NCI-H1092 treated with DMSO at 0.1 percent for 48 hours (cell line): Measurements from ENCODE around the gene LPA.

ENCODE experiments used
- DNase-seq: peaks from one replicate; lab custom pipeline; 2025; lab: John Stamatoyannopoulos, UW

The LPA gene

DNA sequence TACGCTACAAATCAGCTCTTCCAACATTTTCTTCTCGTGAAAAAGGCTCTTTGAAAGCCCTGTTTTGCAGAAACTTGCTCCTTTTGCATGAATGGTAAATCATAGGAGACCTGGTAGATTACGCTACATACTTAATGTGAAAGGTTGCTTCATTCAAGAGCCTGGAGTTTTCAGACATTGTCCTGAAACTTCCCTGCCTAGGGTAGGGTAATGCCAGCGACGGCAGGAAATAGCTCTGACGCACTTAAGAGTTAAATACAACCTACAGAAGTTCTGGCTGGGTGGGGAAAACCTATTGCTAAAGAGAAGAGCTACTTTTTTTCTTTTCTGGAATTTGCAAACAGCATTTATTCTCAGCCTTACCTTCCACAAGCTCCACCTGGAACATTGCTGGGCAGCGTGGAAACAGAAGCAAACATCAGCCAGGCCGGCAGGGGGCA lies 144.5 kb downstream of the LPA start:
- DNase-seq = no peak

DNA sequence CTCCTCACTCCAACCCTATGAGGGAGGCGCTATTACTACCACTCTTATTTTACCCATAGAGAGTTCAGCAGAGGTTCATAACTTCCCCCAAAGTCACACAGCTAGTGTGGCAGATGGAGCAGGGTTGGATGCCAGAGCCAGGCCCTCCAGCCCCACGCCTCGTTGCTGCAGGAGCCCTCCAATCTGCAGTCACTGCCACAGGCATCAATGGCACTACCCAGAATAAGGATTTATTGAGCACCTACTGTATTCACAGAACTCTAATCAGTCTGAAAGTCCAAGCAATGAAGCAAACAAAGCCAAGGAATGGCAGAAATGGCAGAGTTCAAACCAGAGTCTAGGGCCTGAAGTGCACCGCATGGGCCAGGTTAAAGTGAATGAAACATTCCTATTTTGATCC lies 144.9 kb downstream of the LPA start:
- no peak for DNase-seq

DNA sequence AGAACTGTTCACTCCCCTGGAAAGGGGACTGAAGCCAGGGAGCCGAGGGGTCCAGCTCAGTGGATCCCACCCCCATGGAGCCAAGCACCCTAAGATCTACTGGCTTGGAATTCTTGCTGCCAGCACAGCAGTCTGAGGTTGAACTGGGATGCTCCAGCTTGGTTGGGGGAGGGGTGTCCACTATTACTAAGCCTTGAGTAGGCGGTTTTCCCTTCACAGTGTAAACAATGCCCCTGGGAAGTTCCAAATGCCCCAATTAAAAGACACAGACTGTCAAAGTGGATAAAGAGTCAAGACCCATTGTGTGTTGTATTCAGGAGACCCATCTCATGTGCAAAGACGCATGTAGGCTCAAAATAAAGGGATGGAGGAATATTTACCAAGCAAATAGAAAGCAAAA lies 150.2 kb downstream of the LPA start:
- DNase-seq = no peak

DNA sequence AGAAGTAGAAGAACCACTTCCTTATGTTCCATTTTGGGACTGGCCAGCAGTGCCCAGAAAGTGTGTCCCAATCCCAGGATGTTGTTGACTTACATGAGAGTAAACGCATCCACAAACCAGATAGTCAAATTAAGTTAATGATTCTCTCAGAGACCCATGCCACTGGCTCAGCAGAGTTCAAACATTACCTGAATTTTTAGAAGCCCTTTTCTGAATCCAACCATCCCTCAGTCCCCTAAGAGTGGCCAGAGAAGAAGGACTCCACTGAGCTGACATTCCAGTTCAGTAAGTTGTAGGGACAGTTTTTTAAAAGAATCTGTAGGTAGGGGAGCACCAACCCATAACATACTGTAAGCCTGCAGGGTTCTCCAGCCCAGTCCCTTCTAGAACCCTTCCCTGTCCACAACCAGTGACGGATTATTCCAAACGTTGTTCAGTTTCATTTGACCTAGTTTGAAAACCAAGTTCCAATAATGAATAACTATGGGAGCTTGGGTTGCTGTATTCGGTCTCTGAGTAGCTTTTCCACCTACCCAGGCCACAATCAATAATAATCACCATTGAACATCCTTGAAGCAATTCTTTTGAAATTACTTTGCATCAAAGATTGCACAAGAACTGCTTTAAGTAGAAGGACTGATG lies 153.0 kb downstream of the LPA start:
- DNase-seq = no peak

DNA sequence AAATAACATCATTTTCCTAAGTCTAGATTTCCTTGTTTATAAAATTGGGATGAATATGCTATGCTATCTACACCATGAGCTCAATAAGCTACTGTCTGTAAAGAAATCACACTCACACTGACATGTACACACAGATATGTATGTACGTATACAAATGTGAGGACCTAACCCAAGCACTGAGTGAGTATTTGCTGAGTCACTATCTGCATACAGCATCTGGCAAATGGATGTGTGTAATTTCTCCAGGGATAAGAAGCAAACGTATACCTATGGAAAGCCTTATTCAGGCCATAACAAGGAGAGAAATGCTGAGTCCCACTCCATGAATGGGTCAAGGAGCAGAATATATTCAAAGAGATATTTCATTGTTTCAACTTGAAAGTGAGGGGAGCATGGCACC lies 153.9 kb downstream of the LPA start:
- no peak for DNase-seq

DNA sequence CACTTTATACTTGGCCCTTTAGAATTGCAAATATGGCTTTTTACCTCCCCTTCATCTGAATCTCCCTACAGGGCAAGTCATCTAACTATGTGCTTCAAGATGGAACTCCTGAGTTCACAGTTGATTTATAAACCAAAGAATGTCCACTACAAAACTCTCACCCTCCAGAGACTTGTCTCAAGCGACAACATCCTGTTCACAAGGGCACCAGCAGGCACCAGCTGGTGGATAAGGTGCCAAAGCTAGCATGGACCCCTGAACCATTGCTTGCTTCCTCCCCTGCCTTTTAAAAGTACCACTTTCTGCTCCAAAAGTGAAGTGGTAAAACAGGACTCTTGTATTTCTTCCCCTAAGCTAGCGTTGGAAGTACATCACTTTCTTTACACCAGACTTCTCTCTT lies 154.5 kb downstream of the LPA start:
- no peak for DNase-seq

DNA sequence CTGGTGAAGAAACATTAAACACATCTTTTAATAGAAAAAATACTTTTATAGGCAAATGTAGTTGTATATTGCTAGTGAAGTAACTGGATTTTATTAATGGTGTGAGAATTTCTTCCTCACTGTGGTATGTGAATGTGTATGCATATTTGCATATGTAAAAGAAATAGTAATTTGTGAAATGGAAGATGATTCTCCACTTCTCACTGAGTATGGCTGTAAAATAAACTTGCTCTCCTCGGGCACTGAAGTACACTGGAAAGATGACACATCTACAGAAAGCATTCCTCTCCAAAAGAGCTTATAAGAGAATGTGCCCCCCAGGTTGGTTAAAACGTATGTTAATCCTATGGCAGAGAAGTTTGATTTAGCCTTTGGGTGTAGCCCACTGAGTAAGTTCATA lies 155.5 kb downstream of the LPA start:
- no peak for DNase-seq

DNA sequence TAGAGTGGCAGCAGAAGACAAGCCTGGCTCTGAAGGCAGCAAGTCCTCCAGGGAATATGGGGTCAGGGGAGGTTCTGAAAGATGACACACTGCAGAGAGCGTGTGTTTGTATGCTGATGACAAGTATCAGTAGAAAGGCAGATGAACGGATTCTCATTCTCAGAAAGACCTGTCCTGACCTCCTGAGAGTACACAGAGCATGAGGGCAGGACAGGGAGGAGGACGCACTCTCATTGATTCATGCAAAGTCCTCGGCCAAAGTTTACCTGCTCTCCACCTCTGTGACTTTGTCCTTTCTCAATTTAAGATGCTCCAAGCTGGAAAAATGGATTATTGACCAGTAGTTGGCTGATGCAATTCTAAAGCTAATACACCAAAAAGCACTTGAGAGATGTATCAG lies 156.7 kb downstream of the LPA start:
- no peak for DNase-seq

DNA sequence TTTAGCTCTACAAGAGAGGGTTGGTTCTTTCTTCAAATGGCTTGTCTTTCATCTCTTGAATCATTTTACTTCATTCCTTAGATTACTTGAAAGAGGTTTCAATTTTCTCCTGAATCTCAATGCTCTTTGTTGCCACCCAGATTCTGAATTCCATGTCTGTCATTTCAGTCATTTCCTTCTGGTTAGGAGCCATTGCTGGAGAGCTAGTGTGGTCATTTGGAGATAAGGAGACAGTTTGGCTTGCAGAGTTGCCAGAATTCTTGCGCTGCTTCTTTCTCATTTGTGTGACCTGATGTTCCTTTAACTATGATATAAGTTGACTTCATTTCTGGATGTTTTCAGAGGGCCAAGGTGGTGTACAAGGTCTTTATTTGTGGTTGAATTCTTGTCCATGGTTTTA lies 158.1 kb downstream of the LPA start:
- DNase-seq = no peak

DNA sequence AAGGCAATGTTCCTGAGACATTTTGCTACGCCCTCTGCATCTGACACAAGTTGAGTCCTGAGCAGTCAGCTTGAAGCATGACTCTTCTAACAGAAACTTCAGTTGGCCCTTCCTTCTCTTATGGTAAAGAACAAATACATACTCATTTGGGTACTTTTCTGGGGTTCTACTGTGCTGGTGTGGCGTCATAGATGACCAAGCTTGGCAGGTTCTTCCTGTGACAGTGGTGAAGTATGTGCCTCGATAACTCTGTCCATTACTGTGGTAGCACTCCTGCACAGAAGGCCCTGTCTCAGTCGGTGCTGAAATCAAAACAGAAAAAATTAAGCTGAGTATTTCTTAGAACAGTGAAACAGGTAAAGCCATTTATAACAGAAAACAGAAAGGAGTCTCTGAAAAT lies 163.4 kb downstream of the LPA start:
- no peak for DNase-seq

DNA sequence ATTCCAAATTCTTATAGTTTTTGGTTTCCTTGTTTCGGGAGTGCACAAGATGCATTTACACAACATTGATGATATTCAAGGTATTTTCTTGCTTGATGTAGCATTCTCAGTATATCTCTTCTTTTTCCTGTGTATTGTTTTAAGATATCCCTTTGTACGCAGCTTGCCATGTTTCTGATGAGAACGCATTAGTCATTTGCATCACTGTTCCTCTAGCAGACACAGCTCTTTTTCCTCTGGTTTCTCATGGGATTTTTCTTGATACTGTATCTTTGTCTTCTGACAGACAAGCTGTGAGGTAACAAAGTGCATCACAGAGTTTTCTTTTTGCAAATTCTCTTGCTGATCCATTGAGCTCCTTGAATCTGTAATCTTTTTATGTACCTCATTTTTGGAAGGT lies 169.5 kb downstream of the LPA start:
- no peak for DNase-seq

DNA sequence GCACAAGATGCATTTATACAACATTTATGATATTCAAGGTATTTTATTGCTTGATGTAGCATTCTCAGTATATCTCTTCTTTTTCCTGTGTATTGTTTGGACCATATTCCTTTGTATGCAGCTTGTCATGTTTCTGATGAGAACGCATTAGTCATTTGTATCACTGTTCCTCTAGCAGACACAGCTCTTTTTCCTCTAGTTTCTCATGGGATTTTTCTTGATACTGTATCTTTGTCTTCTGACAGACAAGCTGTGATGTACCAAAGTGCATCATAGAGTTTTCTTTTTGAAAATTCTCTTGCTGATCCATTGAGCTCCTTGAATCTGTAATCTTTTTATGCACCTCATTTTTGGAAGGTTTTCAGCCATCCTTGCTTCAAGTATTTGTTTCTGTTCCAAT lies 175.0 kb downstream of the LPA start:
- no peak for DNase-seq

DNA sequence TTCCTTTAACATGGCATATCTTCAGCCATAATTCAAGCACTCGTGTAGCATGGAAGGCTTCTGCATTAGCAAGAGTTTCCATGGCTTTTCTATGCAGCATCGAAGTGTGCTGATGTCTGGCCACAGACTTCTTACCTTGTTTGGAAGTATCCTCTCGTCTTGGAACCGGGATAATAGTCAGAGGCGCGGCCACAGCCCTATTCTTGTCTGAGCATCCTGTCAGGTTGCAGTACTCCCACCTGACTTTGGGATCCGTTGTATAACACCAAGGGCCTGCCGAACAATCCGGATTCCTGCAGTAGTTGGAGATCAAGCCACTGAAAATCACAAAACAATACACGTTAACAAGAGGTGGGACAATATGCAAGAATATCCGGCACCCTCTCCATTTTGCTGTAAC lies 177.0 kb downstream of the LPA start:
- DNase-seq = no peak
